GM18502 (cell line): ENCODE measurements around the gene EFNB3.

Source experiments
- ATAC-seq: cut with Tn5 transposase; IDR thresholded peaks from one replicate; pipeline ENCODE4 v1.9.1; 2021; ENCODE audit warnings: mild to moderate bottlenecking; ENCODE audit not compliant: unreplicated experiment, poor library complexity

The EFNB3 gene

GRCh38 chr17:7756968-7757367 is 52.0 kb downstream of the EFNB3 start:
- ATAC-seq: no peak
